ENCODE results near the gene ABTB2.
A peak's percentile ranks its signal among the peaks of the same experiment; 100 is the strongest.
"Not testable (repeated sequence)": the region's sequence is repeated elsewhere in the genome, so short reads cannot be mapped to it uniquely, and the experiment has no call there.

ABTB2 gene

DNA sequence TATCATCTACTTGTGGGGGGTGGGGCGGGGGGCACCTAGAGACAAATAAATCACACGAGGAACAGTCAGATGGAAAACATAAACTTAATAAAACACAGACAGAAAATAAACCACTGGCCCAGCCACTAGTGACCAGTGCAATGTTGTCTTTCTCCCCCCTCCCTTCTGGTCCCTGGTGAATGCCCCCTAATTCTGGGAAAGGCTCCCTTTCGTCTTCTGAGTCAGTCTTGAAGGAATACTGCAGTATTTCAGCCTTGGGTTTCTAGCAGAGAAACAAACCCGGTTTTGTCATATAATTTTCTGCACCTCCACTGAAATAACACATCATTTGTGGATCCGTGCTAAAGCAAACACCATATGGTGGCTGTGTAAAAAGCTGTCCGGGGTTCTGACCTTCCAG is 101.7 kb downstream of the ABTB2 start:
- DNase-seq, result no peak

DNA sequence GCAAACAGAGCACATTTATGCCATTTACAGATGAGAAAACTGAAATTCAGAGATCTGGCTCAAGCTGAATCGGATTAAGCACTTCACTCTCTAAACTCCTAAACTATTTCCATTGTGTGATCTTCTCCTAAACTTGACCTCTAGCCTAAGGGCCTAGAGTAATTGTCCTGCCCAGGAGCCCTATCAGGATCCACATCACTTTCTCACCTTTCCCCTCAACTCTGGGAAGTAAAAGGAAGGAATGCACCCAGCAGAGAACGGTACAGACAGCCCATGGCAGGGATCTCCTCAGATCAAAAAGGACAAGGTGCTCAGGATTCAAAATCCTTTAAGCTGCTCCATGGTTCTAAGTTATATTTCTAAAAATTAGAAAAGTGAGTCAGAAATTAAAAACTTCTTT is 102.7 kb downstream of the ABTB2 start:
- no peak for DNase-seq

DNA sequence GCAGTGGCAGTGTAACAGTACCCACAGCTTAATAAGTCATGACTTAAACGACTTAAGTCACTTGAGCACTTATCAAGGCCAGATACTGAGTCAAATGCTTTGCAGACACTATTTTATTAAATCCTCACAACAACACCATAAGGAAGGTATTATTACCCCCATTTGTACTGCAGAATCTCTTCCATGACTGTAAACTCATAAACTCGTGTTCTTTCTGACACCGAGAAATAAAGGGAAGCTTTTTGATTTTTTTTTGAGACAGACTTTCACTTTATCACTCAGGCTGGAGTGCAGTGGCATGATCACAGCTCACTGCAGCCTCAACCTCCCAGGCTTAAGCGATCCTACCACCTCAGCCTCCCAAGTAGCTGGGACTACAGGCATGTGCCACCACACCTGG is 103.8 kb downstream of the ABTB2 start:
- DNase-seq, result no peak

DNA sequence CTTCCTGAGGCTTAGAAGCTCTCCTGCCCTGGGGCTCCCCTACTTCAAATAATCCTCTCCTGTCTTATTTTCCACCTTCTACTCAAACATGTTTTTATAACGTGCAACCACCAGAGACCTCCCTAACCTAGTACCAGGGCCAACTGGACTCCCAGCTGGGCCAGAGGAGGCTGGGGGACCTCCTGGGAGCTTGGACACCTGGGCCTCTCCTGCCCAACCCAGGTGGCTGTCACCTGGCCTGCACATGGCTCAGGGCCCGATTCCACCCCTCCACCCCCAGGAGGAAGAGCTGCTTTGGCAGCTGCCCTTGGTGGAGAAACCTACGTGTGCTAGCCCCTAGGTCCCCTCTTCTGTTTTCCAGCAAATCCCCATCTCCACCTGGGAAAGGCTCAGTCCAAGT is 105.2 kb downstream of the ABTB2 start:
- no peak for DNase-seq

DNA sequence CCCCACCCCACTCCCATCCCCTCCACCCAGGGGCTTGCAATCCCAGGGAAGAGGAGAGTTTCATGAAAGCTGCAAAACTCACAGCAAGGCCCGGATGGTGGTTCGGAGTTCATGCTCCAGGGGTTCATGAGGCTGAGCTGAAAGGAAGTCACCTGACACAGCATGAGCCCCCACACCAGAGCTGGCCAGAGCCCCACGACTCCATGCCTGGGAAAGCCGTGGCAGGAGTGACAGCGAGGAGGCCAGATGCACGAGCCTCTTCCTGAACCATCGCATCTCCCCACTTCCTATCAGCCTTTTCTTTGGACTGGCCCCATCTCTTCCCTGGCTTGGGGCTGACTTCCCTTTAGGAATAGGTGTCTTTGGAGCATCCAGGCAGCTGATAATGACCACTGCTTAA is 105.8 kb downstream of the ABTB2 start:
- DNase-seq, result no peak

DNA sequence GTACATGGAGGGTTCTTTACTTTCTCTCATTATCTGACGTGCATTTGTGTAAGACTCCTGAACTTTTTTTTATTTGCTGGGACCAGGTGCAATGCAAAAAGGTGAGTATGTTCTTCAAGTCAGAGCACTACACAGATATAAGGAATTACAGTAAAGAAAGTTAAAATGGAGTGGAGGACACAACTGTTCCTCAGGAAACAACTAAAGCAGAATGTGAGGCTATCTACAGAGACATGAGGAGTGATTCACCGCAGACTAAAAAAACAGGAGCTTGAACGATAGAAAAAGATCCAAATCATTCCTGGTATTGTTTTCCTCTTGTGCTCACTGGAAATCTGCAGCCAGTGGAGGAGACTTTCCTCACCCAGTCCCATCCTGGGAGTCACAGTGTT is 106.2 kb downstream of the ABTB2 start:
- DNase-seq, result no peak

DNA sequence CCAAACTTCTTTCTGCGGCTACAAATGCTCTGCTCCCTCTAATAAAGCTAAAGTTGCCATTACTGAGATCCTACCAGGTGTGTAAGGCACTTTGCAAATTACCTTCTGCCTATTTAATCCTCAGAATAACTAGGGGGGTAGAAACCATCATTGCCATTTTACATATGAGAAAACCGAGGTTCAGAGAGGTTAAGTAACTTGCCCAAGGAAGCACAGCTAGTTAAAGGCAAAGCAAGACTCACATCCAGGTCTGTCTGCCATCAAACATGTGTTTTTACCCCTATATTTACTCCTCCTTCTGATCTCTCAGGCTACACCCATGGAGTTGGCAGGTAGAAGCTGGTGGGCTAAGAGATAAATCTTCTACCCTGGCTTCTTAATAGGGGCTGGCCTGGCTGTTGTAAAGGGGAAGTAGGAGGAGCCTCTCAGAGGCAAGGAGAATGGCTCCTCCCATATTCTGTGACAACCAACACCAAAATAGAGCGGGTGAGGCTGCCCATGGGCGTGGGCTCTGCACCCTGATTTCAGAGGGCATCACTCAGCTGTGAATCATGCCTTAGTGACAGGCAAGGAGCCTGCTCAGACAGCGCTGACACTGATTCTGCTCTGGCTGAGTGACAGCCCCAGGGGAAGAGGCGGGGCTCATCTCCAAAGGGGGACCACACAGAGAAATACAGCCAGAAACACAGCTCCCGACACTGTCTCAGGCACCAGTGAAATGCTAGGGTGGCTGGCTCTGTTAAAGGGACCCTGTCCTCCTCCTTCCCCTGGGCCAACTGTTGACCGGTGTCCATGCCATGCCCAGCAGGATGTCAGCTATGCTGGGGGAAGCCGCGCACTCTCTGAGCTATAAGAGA is 106.8 kb downstream of the ABTB2 start:
- peak; percentile 91 for DNase-seq

DNA sequence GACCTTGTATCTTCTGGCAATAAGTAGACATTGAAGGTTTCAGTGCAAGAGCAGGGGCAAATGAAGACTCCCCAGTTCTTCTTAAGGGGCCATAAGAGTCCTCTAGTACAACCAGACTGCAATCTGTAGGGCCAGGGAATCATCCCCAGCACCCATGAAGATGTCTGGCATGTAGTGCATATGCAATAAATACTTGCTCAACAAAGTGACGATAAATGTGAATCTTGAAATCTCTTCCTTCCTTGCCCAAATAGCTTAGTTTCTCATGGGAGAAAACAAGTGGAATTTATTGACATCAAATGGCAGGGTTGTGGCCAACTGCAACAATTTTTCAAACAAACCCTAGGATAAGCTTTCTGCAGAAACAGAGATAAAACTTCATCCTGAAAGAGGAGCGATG is 107.6 kb downstream of the ABTB2 start:
- DNase-seq, result no peak

DNA sequence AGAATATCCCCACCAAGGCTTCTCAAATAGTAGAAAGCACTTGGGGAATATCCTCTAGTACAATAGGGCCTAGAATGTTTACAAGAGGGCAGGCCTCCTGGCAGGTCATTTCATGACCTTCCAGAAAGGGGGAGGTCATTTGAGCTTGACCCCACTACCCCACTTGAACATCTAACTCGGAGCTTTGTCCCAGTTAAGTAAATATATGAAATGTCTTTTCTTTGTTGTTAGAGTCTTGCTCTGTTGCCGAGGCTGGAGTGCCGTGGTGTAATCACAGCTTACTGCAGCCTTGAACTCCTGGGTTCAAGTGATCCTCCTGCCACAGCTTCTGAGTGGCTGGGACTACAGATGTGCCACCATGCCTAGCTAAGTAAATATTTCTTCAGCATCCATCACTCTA is 108.4 kb downstream of the ABTB2 start:
- DNase-seq, result no peak

DNA sequence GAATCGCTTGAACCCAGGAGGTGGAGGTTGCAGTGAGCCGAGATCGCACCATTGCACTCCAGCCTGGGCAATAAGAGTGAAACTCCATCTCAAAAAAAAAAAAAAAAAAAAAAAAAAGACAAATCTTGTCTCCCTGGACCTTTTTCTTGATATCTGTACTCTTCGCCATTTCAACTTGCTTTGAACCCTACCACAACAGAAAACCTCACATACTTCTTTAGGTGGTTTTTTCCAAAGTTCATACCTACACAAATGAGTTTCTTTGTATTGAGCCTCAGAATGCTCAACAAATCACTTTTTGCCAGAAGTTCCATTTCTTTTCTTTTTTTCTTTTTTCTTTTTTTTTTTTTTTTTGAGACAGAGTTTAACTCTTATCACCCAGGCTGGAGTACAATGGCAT is 111.3 kb downstream of the ABTB2 start:
- DNase-seq, result not testable (repeated sequence)

DNA sequence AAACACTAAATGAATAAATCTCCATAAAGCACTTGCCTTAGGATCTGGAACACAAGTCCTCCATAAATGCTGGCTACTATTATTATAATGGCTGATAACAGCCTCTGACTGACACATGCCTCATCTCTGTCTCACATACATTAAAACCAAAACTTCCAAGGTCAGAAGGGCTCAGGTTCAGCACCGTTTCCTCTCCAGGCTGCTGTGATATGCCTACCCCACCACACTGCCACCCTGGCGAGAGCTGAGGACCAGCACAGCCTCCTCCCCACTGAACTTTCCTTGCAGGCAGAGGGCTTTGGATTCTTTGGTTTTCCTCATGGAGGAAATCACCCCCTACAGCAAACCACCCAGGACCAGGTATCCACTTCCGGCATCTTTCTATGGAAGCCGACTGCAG is 112.8 kb downstream of the ABTB2 start:
- no peak for DNase-seq

DNA sequence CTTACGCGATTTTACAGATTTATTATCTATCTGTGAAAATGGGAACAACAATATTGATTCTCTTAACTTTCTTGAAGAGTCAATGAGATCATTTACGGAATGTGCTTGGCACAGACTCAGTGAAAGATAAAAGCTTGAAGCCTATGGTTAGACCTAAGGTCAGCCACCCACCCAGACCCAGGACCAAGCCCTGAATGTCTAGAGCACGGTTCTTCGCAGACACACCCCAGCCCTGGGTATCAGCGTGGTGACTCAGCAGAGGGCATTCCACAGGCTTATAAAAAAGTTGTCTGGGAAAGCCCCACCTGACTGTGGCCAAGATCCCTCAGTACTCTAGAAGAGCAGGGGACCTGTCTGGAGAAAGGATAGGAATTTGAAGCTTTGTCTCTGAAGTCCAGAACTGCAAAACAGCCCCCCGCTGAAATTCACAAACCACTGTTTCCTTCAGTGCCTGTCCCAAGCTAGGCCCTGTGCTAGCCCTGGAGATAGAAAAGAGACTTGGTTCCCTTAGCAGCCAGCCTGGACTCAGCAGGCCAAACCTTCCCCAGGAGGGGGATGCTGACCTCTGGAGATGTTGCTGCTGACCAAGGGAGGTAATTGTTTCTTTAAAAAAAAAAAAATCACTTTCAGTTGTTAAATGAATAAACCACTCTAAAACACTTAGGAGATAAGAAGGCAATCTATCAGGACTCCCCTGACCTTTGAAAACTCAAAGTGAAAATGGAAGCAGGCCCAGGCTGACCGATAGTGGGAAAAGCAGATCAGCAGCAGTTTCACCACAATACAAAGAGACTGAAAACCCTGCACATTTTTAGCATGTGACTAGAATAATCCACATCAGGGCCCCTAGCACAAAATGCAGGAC is 114.0 kb downstream of the ABTB2 start:
- DNase-seq, result no peak

DNA sequence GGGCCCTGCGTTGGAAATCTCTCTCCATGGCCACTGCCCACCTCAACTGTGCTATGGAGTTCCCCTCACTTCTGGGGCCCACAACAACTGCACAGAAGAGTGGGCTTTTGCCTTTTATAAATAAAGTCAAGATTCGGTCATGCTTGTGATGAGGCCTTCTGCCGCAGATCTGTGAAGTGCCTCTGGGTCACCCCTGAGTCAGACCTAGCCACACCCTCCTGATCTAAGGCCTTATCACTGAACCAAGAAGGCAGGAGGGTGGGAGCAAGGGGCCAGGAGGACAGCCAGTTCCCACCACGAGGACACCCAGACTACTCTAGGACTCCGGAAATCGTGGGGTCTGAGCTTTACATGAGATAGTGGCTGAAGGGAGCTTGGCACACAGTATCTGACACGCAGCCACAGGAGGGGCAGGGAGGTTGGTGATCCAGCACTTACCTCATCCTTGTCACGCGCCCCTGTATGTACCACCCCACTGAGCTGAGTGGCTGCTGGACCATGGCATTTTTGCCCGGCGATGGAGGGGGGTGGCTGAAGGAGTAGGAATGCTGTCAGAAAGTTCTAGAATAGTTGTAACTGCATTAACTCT is 115.7 kb downstream of the ABTB2 start:
- no peak for DNase-seq

DNA sequence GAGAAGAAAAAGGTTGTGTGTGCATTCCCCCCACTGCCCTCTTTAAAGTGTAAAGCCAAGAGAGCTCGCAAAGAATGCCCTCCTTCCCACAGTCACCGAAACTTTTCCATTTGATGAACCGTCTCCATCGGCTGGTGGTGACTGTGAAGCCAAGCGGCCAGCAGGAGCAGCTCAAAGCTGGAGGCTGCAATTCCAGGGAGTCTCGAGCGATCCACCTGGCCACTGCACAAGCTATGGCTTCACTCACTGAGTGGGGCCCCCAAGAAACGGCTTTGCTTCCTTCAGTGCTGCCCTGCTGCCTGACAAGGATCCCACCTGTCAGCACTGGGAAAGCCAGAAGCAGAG is 117.7 kb downstream of the ABTB2 start:
- DNase-seq, result no peak

DNA sequence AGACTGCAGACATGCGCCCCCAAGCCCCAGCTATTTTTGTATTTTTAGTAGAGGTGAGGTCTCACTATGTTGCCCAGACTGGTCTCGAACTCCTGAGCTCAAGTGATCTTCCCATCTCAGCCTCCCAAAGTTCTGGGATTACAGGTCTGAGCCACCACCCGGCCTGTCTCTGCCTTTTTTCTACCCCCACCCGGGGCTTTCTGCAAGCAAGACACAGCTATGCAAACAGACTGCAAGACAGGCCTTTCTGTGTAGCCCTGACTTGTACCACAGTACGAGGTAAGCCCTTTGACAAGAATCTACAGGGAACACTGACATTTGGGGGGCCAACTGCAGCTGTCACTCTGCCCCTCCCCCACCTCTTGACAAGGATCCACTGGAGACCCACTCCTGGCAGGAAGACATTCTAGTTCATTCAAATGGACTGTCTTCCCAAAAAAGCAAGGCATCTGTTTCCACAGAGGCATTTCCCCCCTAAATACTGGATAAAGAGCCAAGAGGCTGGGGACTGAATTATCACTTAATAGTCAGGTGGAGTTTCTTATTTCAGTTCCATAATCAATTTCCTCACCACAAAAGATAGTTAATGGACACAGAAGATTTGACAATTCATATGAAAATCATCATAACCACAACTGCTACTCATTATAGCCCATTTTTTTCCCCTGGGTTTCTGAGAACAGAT is 118.2 kb downstream of the ABTB2 start:
- no peak for DNase-seq

DNA sequence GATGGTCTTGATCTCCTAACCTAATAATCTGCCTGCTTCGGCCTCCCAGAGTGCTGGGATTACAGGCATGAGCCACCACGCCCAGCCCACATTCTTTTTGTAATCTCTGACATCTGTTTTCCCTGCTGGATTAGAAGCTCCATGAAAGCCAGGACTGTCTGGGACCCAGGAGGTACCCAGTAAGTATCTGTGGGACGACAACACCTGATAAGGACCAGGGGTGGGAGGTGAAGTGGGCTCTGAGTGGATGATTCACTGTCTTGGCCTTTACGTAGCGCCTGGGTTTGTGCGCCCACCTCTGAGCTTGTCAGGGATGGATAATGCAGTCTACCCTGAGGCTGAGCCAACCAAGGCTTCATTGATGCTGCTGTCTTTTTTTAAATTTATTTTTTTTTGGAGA is 118.8 kb downstream of the ABTB2 start:
- DNase-seq, result no peak

DNA sequence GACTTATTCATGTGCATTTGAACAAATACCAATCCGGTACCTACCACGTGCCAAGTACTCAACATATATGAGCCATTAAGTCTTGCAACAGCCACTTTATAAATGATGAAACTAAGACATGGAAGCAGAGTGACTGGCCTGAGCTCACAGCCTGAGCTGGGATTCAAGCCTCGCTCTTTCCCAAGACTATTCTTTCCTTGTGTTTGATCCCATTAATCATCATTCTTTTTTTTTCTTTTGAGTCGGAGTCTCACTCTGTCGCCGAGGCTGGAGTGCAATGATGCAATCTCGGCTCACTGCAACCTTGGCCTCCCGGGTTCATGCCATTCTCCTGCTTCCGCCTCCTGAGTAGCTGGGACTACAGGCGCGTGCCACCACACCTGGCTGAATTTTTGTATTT is 119.3 kb downstream of the ABTB2 start:
- no peak for DNase-seq

DNA sequence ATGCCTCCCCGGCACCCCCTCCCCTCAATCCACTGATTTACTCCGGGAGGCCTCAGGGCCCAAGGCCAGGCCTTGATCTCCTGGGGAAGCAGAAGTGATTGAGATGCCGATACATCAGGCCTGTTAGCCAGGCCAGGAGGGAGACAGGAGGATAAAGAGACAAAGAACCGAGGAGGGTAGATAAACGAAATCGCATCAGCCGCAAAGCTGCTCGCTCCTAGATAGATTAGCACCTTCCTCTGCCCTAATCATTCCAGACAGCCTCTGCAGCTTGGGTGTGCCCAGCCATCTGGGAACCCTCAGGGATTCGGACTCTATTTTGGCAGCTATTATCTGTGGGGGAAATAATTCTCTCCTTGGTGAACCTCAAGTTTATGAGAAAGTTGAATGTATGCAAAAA is 121.2 kb downstream of the ABTB2 start:
- no peak for DNase-seq

DNA sequence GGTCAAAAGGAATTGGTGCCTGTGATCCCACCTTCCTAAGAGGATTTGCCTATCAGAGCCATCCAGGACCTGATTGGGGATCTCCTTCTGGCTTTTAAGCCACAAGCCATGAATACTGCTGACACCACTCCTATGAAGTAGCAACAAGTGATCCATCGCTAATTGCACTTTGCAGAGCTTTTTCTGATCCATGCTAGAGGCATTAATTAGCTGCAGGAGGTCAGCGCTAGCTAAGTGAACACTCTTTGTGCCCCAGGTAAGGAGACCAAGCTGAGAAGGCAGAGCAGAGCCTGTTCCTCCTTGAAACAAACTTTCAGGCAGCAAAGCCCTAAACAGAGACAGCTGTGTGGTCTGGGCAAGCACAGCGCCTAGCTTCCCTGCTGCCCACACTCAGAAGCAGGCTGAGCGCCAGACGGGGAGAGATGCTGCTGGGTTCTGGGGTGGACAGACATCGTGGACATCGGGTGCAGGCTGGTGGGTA is 122.2 kb downstream of the ABTB2 start:
- DNase-seq, result no peak

DNA sequence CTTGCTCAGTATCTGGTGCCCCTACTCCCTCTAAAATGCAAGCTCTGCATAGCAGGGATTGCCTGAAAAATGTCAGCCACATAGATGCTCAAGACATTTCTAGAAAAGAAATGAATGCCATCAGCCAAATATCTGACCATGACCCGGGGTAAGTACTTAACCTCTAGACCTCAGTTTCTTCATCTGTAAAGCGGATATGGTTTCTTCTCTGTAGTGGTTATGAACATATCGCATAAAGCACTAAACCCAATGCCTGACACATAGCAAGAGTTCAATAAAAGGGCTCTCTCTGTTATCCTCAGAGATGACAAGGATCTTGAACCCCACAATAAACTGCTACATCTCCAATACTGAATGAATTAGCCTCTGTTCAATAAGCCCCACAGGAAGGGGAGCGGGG is 122.6 kb downstream of the ABTB2 start:
- no peak for DNase-seq

DNA sequence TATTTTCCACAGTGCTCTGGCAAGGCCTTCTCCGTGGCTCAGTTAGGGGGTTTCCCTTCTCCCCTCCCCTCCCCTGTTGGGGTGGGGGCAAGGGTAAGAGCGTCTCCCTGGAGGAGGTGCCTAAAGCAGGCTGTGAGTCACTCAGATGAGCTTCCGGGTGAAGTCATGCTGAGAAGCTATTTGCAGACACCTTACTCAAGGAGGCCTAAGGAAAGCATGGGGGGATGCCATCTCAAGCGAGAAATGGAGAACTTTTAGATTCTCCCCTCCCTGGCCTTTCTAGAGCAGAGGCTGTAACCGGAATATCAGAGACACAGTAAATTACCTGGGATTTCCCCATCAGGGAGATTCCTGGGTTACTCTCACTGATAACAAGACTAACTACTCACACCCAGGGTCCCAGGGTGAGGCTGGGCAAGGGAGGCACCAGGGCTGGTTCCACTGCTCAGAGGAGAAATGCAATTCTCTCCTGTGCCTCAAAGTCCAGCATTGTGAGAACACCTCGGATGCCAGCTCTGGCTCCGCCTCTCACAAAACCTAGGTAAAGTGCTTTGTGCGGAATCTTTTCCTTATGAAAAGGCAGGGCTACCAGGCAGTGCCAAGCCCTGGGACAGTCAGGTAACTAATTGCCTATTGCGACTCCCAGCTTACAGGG is 123.6 kb downstream of the ABTB2 start:
- DNase-seq, result peak; percentile 86

DNA sequence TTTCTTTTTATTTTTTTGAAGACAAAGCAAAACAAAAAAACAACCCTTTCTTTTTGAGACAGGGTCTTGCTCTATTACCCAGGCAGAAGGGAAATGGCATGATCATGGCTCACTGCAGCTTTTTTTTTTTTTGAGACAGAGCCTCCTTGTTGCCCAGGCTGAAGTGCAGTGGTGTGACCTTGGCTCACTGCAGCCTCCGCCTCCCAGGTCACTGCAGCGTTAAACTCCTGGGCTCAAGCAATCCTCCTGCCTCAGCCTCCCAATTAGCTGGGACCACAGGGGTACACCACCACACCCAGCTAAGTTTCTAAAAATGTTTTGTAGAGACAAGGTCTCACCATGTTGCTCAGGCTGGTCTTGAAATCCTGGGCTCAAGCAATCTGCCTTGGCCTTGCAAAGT is 124.6 kb downstream of the ABTB2 start:
- DNase-seq, result no peak

DNA sequence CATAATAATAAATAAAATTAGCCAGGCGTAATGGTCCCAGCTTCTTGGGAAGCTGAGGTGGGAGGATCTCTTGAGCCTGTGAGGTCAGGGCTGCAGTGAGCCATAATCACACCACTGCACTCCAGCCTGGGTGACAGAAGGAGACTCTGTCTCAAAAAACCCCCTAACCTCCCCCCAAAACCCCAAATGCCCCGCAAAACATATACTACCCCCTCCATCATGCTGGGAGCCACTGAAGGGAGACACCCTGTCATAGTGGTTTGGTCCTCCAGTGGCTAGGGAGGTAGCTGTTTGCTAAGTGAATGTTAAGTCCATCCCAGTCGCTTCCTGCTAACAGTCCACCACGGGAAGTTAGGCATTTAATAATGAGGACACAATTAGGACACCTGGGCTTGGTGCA is 125.0 kb downstream of the ABTB2 start:
- DNase-seq, result no peak
